RPMI7951 (cell line): Measurements from ENCODE around the gene RNF220. TPM values are rescaled to one million over a fixed set of nuclear protein-coding genes. Genes with fewer than 3 reads are reported as not detected.
"Not testable (repeated sequence)": the region's sequence is repeated elsewhere in the genome, so short reads cannot be mapped to it uniquely, and the experiment has no call there.

Source experiments
- DNase-seq: peaks from one replicate; pipeline ENCODE4 v3.0.0-alpha.2; 2012; ENCODE audit warnings: low read depth
- total RNA-seq: library from RNA; depleted of rRNA; stranded (reverse); fragments of >200 nt; shearing (Covaris generic); gene quantifications from 2 replicates; pipeline ENCODE4 v1.2.3, GENCODE V29; 2014

The RNF220 gene
- total RNA-seq, 1 experiment from 2014 or later: 43.1 TPM

DNA sequence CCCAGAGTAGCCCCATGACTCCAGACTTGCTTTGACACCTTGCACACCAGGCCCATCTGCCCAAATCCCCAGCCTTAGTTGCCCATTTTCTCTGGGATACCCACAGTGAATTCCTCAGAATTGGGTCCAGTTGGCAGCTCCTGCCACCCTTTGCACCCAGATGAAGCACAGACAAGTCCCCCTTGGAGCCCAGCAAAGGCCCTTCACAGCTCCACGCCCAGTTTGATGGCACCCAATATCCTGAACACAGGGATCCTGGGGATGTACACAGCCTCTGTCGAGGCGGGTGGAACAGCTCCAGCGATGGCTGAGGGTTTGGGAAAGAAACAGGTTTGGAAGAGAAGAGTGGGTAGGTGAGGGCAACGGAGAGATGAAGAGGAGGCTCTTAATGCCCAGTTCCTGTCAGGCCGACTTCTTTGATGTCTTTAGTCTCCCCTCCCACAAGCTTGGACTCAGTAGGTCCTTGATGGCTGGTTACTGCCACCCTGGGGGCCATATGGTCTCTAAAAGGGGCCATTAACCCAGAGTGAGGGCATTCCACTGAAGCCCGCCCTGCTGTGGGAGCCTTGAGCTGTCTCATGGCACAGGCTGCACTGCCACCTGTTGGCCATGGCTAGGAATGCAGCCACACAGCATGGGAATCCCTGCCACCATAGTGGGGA lies 247.5 kb downstream of the RNF220 start:
- peak; percentile 60 for DNase-seq

GRCh38 chr1:44653107-44653964 lies 248.3 kb downstream of the RNF220 start:
- no peak for DNase-seq

GRCh38 chr1:44654621-44655187 lies 249.6 kb downstream of the RNF220 start:
- no peak for DNase-seq

GRCh38 chr1:44655609-44656008 lies 250.6 kb downstream of the RNF220 start:
- DNase-seq: peak; percentile 30

GRCh38 chr1:44659566-44659965 lies 254.5 kb downstream of the RNF220 start:
- DNase-seq: no peak

DNA sequence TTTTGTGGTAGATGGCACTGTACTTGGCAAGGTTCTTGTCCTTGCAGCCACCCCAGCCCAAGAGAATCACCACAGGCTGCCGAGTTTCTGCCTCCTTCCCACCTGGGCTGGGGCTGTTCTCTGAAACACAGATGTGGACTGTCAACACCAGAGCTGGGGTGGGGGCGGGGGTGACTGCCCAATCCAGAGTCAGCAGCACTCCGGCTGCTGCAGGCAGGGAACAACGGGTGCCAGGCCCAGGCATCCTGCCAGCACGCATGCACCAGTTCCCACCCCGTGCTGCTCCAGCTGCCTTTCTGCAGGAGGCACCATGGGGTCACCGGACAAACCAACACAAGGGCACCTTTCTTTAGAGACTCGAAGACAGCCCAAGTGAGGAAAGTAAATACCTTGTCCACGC lies 255.1 kb downstream of the RNF220 start:
- DNase-seq: peak; percentile 41

DNA sequence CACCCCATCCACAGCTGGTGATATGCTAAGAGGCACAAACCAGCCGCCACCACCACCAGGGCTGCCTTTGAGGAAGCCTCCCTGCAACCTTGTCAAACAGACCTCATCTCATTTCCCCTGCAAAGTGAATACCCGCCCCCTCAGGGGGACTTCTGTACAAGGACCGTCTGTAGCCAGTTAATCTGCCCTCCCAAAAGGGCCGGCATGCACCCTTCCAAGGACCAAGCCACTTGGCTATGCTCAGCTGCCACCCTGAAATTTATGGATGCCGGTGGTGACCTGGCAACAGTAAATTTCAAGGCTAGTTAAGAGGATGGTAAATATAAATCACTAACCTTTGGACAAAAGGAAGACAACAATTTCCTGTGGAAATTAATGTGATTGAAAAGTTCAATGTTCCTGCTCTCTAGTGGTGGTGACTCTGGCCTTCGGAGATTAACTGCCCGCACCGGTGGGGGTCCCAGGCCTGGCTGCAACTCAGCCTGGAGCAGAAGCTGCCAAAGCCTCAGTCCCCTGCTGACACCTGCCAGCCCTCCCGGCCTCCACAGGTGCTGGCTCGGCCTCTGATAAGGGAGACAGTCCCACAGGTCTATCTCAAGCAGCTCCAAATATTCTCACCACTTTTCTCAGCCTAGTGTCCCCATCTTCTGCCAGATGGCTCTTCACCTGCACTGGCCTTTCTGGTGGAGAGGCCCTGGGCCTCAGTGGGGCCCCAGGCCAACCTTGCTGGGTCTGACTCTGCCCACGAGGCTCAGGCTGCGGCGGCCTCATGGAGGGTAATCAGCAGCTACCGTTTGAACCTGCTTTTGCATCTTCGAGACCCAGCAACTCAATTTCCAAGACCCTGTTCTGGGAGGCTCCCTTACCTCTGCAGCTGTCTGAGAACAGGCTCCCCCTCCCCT lies 257.0 kb downstream of the RNF220 start:
- no peak for DNase-seq

- DNase-seq: no peak
Measured at GRCh38 chr1:44662683-44663030, 257.6 kb downstream of the RNF220 start.

DNA sequence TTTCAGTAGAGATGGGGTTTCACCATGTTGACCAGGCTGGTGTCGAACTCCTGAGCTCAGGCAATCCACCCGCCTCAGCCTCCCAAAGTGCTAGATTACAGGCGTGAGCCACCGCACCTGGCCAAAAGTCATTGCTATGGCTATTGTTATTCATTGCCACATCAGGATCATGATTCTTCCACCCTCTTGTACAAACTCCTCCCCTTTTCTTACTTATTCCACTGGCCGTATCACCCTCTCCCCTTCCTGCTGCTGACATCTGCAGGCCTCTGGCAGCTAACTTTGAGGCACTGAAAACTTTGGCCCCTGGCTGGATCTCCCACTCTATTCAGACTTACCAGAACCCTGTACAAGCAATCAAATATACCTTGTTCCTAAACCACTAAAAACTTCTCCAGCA lies 258.4 kb downstream of the RNF220 start:
- DNase-seq: no peak

DNA sequence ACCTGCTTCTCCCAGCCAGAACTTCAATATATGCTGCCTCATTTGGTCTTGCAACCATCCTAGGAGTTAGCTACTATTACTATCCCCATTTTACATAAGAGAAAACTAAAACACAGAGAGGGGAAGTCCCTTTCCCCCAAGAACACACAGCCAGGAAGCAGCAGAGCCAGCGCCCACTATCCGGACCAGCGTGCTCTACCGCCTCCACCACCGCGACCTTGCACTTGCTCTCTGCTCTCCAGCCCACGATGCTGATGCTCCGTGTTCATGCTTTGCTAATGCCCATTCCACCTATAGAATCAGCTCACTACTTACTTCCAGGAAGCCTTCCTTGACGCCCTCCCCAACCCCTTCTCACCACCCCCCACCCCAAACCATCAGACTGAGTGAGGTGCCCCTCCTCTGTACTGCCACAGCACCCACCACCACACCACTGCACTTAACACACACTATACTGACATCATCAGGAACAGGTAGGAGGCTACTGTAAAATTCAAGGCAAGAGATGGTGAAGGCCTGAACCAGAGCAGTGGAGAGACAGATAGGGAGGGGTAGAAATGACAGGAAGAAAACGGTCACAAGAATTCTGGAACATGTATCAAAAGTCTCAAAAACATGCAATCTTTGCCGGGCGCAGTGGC lies 259.8 kb downstream of the RNF220 start:
- no peak for DNase-seq

DNA sequence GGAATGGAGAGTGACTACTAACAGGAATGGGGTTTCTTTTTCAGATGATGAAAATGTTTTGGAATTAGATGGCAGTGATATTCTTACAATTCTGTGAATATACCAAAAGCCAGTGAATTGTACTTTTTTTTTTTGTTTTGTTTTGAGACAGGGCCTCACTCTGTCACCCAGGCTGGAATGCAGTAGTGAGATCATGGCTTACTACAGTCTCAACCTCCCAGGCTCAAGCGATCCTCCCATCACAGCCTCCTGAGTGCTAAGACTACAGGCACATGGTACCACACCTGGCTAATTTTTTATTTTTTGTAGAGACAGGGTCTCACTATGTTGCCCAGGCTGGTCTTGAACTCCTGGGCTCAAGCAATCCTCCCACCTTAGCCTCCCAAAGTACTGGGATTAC lies 261.7 kb downstream of the RNF220 start:
- DNase-seq: not testable (repeated sequence)

DNA sequence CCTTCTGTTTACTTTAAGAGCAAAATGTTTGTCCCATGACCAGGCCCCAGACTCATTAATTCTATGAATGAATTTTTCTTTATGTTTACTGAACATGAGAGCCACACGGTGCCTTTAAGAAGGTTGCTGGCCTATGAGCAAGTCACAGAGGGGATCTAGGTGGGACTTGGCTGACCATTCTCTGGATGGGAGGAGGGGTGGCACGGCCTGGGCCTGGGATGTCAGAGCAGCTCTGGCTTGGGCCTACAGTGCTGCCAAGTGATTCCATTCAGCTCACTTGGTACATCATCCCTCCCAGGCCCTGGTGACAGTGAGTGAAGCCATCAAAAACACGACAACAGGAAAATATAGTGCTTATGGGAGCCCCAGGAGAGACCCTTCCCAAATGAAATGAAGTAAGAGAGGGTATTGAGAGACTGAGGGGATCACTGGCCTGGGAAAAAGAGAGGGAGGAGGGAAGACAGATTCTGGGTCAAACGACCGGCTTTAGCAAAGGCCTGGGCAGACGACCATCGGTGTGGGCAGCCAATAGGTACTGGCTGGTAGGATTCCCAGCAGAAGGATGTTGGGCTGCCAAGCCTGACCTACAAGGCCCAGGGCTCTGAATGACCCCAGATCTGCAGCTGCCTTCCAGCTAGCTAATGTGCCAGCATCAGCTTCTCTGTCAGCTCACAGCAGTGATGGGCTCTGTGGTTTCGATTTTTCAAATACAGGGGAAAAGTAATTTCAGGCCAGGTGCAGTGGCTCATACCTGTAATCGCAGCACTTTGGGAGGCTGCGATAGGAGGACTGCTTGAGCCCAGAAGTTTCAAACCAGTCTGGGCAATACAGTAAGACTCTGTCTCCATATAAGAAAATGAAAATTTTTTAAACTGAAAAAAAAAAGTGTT lies 265.9 kb downstream of the RNF220 start:
- DNase-seq: no peak

- peak; percentile 97 for DNase-seq
Measured at GRCh38 chr1:44672254-44672955, 267.4 kb downstream of the RNF220 start.

DNA sequence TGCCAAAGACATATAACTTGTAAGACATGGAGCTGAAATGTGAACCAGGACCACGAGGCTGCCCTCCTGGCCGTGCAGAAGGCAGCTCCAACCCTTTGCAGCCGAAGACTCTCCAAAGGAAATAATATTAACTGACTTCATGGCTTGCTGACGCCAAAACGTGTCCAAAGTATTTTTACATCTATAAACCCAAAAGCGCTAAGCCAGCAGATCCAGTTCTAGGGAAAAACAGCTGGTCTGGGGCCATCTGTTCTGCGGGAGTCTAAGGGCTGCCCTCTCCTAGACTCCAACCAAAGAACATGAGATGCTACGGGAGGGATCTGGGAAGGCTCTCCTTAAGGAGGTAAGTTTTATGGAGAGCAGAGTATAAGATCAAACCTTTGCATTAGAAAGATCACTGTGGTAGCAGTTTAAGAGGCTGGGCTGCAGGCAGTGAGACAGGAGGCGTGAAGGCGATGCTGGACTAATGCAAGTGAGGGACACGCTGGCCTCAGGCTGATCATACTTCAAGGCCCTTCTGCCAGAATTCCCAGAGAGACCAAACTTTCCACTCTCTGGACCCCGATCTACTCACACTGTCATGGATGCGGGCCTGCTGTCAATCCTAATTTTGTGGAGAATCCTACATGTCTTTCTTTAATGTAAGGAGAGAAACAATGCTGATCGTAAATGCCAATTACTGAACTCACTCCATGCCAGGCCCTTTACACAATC lies 268.1 kb downstream of the RNF220 start:
- no peak for DNase-seq

GRCh38 chr1:44673675-44674112 lies 268.6 kb downstream of the RNF220 start:
- no peak for DNase-seq

DNA sequence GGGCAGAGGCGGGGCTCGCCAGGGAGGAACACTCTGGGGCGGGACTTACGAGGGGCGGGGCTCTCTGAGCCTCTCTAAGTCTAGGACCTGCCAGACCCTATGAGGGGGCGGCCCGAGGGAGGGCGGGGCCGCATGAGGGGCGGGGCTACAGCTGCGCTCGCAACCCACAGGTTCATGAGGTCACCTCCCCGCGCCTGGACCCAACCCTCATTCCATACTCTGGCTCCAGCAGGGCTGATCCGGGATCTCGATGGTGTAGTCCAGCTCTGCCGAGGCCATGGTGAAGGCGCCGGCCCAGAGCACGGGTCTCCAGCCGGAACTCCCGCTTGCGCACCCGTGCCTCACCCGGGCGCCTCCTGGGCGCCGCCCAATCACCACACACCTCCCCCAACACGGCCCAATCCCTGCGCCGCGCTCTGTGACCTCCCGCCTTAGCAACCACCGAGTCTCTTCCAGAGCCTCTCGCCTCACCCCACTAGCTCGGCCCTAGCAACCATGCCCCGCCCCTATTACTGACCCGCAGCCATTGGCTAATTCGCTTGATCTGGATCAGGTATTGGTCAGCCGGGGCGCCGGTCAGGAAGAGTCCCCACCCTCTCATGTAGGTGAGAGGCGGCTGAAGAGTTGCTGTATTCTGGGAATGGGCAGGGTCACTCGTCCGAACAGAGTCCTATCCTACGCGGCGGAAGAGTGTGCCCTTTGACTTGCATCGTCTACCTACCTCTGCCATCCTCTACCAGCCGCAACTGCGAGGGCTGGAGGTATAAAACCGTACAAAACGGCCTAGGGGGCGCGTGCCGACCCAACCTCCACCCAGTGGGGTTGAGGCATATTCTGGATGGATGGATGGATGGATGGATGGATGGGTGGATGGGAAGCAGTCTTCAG lies 269.3 kb downstream of the RNF220 start, which contains the start of the genes ARMH1 and TMEM53:
Gene ARMH1, plus strand, starts transcription at position 602 of the 888 bp plus-strand sequence. CDS start 14,984 bp downstream, outside the sequence.
Gene TMEM53, minus strand, starts transcription at position 369 of the 888 bp plus-strand sequence. Its CDS starts 90 bp downstream, at position 279.
- DNase-seq: peak; percentile 99

- no peak for DNase-seq
Measured at GRCh38 chr1:44675186-44675585, 270.1 kb downstream of the RNF220 start.
